ENCODE results near the gene CTBP2. TPM values are rescaled to one million over a fixed set of nuclear protein-coding genes. Genes with fewer than 3 reads are reported as not detected.

The CTBP2 gene
- polyA plus RNA-seq, 1 donor (not counting 4 experiments of a cell fraction or from before 2014, with no cell fraction given): 76.0 TPM

DNA sequence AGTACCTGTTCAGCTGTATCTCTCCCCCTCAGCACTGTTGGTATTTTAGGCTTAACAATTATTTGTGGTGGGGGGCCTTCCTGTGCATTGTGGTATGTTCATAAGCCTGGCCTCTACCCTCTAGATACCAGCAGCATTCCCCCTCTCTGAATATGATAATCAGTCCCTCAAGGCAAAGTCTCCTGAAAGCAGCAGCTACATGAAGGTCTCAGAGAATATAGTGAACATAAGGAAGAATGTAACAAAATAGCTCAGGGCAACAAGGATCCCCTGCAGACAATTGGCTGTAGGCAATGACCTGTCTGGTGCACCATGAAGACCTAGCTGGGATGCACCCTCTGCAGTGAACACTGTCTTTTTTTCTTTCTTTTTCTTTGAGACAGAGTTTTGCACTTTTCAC, 86.4 kb downstream of the CTBP2 start:
- H3K36me3 ChIP-seq (ENCODE audit: control insufficient read depth in 2 of 2, extremely low read depth in 1 of 2, insufficient read depth in 2 of 2, low read length in 2 of 2): peaks cover 15 to 18% of the 10 kb centered on the region in 2 experiments
- no peaks in the 10 kb centered on the region for H3K9me1 ChIP-seq (ENCODE audit: control insufficient read depth, extremely low read depth, insufficient read depth, low read length)
- no peak overlapping the region for H3K4me2 ChIP-seq (ENCODE audit: control insufficient read depth, extremely low read depth, insufficient read depth, low read depth, low read length)
- TF ChIP-seq, protein P1, sequence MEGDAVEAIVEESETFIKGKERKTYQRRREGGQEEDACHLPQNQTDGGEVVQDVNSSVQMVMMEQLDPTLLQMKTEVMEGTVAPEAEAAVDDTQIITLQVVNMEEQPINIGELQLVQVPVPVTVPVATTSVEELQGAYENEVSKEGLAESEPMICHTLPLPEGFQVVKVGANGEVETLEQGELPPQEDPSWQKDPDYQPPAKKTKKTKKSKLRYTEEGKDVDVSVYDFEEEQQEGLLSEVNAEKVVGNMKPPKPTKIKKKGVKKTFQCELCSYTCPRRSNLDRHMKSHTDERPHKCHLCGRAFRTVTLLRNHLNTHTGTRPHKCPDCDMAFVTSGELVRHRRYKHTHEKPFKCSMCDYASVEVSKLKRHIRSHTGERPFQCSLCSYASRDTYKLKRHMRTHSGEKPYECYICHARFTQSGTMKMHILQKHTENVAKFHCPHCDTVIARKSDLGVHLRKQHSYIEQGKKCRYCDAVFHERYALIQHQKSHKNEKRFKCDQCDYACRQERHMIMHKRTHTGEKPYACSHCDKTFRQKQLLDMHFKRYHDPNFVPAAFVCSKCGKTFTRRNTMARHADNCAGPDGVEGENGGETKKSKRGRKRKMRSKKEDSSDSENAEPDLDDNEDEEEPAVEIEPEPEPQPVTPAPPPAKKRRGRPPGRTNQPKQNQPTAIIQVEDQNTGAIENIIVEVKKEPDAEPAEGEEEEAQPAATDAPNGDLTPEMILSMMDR (optimal IDR thresholded peaks at IDR 0.05 in 1 of 3, IDR thresholded peaks at IDR 0.05 in 1 of 3, conservative IDR thresholded peaks at IDR 0.05 in 1 of 3; ENCODE audit: extremely low read depth in 1 of 3, insufficient read depth in 2 of 3, low read length in 3 of 3): no peak
- TF ChIP-seq EZH2 (IDR thresholded peaks at IDR 0.05; ENCODE audit: low read length): no peak
- H3K27ac ChIP-seq (ENCODE audit: control insufficient read depth, insufficient read depth, low read length): no peak overlapping the region
- H2AFZ ChIP-seq (ENCODE audit: control insufficient read depth, low read length): no peak overlapping the region
- H3K27me3 ChIP-seq (ENCODE audit: control insufficient read depth, extremely low read depth, insufficient read depth, low read length): no peaks in the 10 kb centered on the region
- dilution Hi-C loops (cut with MboI; ENCODE audit: extremely low pct_ligation_motif_present, low sequenced_read_pairs): no loop called here
- no peak for FAIRE-seq
- peaks cover 9% of the 10 kb centered on the region for H4K20me1 ChIP-seq (ENCODE audit: control insufficient read depth, extremely low read depth, insufficient read depth, low read length)
- no peaks in the 10 kb centered on the region for H3K9me3 ChIP-seq (ENCODE audit: control insufficient read depth, low read depth, low read length)
- no peaks in the 10 kb centered on the region for H3K4me1 ChIP-seq (ENCODE audit: control insufficient read depth, extremely low read depth, insufficient read depth, low read length)
- H3K79me2 ChIP-seq (ENCODE audit: control insufficient read depth, insufficient read depth, low read length): peaks cover 88% of the 10 kb centered on the region
- H3K9ac ChIP-seq (ENCODE audit: control insufficient read depth, extremely low read depth, insufficient read depth, low read length): no peak overlapping the region
- no peak overlapping the region for H3K4me3 ChIP-seq (ENCODE audit: control insufficient read depth in 2 of 3, extremely low read depth in 1 of 3, insufficient read depth in 2 of 3, low read depth in 1 of 3, low read length in 3 of 3)
- DNase-seq (ENCODE audit: low read depth, low spot score): no peak

DNA sequence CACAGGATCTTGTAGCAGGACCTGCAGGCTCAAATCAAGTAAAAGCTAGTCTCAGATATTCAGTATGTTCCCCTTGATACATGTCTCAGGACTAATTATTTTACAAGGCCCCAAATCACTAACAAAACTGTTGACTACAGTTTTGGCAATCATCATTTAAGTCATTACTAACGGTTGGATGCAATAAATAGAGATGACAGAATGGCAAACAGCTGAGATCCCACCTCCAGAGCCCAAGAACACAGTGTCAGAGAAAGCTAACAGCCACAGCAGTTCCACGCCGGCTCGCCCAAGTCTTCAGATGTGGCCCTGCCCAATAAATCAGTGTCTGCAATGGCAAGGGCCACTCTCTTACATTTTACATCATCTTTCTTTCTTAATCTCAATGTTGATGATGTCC, 87.6 kb downstream of the CTBP2 start:
- Histone ChIP-seq H3K27ac (ENCODE audit: control insufficient read depth, insufficient read depth, low read length) (no peak overlapping the region), H3K27me3 (ENCODE audit: control insufficient read depth, extremely low read depth, insufficient read depth, low read length) (no peaks in the 10 kb centered on the region), H3K4me2 (ENCODE audit: control insufficient read depth, extremely low read depth, insufficient read depth, low read depth, low read length) (no peak overlapping the region), H3K9me3 (ENCODE audit: control insufficient read depth, low read depth, low read length) (no peaks in the 10 kb centered on the region), H3K36me3 (ENCODE audit: control insufficient read depth in 2 of 2, extremely low read depth in 1 of 2, insufficient read depth in 2 of 2, low read length in 2 of 2) (peaks cover 18% of the 10 kb centered on the region in 2 experiments), H2AFZ (ENCODE audit: control insufficient read depth, low read length) (no peak overlapping the region), H3K4me3 (ENCODE audit: control insufficient read depth in 2 of 3, extremely low read depth in 1 of 3, insufficient read depth in 2 of 3, low read depth in 1 of 3, low read length in 3 of 3) (no peak overlapping the region), H3K9me1 (ENCODE audit: control insufficient read depth, extremely low read depth, insufficient read depth, low read length) (no peaks in the 10 kb centered on the region), H4K20me1 (ENCODE audit: control insufficient read depth, extremely low read depth, insufficient read depth, low read length) (peaks cover 9% of the 10 kb centered on the region), H3K9ac (ENCODE audit: control insufficient read depth, extremely low read depth, insufficient read depth, low read length) (no peak overlapping the region), H3K4me1 (ENCODE audit: control insufficient read depth, extremely low read depth, insufficient read depth, low read length) (no peaks in the 10 kb centered on the region), H3K79me2 (ENCODE audit: control insufficient read depth, insufficient read depth, low read length) (peaks cover 90% of the 10 kb centered on the region)
- no peak for TF ChIP-seq EZH2 (IDR thresholded peaks at IDR 0.05; ENCODE audit: low read length)
- TF ChIP-seq, protein P1 (optimal IDR thresholded peaks at IDR 0.05 in 1 of 3, IDR thresholded peaks at IDR 0.05 in 1 of 3, conservative IDR thresholded peaks at IDR 0.05 in 1 of 3; ENCODE audit: extremely low read depth in 1 of 3, insufficient read depth in 2 of 3, low read length in 3 of 3): no peak
- FAIRE-seq (no peak), DNase-seq (ENCODE audit: low read depth, low spot score) (no peak)
- dilution Hi-C loops (cut with MboI; ENCODE audit: extremely low pct_ligation_motif_present, low sequenced_read_pairs): no loop called here

Data from keratinocyte (primary cell).